Stimulated activated memory B cell treated with anti-CD40 and anti-IgM and Interleukin-4, amounts not matched to agents 10 μg/mL and 1 μg/mL and 100 μg/mL, for 72 hours (primary cell): ENCODE data around the gene ZBTB11.
"Not testable (repeated sequence)": the region's sequence is repeated elsewhere in the genome, so short reads cannot be mapped to it uniquely, and the experiment has no call there.

ENCODE experiments used
- ATAC-seq: fragments of 150-1000 bp; cut with Tn5 transposase; 2 replicates; pipeline ENCODE4 v1.10.0; 2021
- H3K27ac Mint-ChIP-seq: one replicate; pipeline ENCODE4 v1.8.0; 2022; ENCODE audit warnings: mild to moderate bottlenecking, mixed read lengths
- H3K27me3 Mint-ChIP-seq: one replicate; pipeline ENCODE4 v1.8.0; 2022; ENCODE audit warnings: mixed read lengths
- H3K36me3 Mint-ChIP-seq: one replicate; pipeline ENCODE4 v1.8.0; 2022; ENCODE audit warnings: mixed read lengths
- H3K4me1 Mint-ChIP-seq: one replicate; pipeline ENCODE4 v1.8.0; 2022; ENCODE audit warnings: mixed read lengths
- H3K4me3 Mint-ChIP-seq: one replicate; pipeline ENCODE4 v1.8.0; 2022; ENCODE audit warnings: mild to moderate bottlenecking, moderate library complexity, mixed read lengths
- H3K9me3 Mint-ChIP-seq: one replicate; pipeline ENCODE4 v1.8.0; 2022; ENCODE audit warnings: mixed read lengths

The ZBTB11 gene

GRCh38 chr3:101676765-101677435, at the start of gene ZBTB11:
Gene ZBTB11, minus strand, starts transcription at chr3:101677132. Its CDS starts 218 bp downstream, at chr3:101676914.
- Mint-ChIP-seq H3K4me3 (peak within 1 kb of the TSS; percentile 94), H3K27ac (peak within 1 kb of the TSS; percentile 96), H3K4me1 (peaks cover 55% of the 10 kb centered on the region), H3K27me3 (no peaks in the 10 kb centered on the region), H3K9me3 (no peaks in the 10 kb centered on the region), H3K36me3 (peaks cover 35% of the 10 kb centered on the region)
- peak; percentile 86 for ATAC-seq

- Mint-ChIP-seq H3K36me3 (no peaks in the 10 kb centered on the region), H3K4me1 (peaks cover 34% of the 10 kb centered on the region), H3K9me3 (no peaks in the 10 kb centered on the region), H3K27ac (peak overlapping the region; percentile 91), H3K4me3 (peak overlapping the region; percentile 99), H3K27me3 (no peaks in the 10 kb centered on the region)
- no peak for ATAC-seq
These were observed 49.0 kb upstream of the ZBTB11 start for GRCh38 chr3:101725890-101726275.

- H3K4me3 Mint-ChIP-seq = peak overlapping the region; percentile 99
- no peaks in the 10 kb centered on the region for H3K27me3 Mint-ChIP-seq
- no peaks in the 10 kb centered on the region for H3K36me3 Mint-ChIP-seq
- peaks cover 38% of the 10 kb centered on the region for H3K4me1 Mint-ChIP-seq
- H3K27ac Mint-ChIP-seq = peak overlapping the region; percentile 91
- H3K9me3 Mint-ChIP-seq = no peaks in the 10 kb centered on the region
- peak; percentile 43 for ATAC-seq
These were observed 48.4 kb upstream of the ZBTB11 start for GRCh38 chr3:101725194-101725889.

- Mint-ChIP-seq H3K4me1 (peaks cover 38% of the 10 kb centered on the region), H3K27ac (peak within 1 kb of the TSS; percentile 91), H3K36me3 (no peaks in the 10 kb centered on the region), H3K9me3 (no peaks in the 10 kb centered on the region), H3K27me3 (no peaks in the 10 kb centered on the region), H3K4me3 (peak within 1 kb of the TSS; percentile 99)
- peak; percentile 98 for ATAC-seq
These were observed 47.6 kb upstream of the ZBTB11 start, which contains the start of gene CEP97 for GRCh38 chr3:101724329-101725193. Gene CEP97, plus strand, starts transcription at chr3:101724614. Its CDS starts 63 bp downstream, at chr3:101724677.

- Mint-ChIP-seq H3K9me3 (no peaks in the 10 kb centered on the region), H3K36me3 (no peaks in the 10 kb centered on the region)
These were observed 45.7 kb upstream of the ZBTB11 start for GRCh38 chr3:101722394-101723173.

DNA sequence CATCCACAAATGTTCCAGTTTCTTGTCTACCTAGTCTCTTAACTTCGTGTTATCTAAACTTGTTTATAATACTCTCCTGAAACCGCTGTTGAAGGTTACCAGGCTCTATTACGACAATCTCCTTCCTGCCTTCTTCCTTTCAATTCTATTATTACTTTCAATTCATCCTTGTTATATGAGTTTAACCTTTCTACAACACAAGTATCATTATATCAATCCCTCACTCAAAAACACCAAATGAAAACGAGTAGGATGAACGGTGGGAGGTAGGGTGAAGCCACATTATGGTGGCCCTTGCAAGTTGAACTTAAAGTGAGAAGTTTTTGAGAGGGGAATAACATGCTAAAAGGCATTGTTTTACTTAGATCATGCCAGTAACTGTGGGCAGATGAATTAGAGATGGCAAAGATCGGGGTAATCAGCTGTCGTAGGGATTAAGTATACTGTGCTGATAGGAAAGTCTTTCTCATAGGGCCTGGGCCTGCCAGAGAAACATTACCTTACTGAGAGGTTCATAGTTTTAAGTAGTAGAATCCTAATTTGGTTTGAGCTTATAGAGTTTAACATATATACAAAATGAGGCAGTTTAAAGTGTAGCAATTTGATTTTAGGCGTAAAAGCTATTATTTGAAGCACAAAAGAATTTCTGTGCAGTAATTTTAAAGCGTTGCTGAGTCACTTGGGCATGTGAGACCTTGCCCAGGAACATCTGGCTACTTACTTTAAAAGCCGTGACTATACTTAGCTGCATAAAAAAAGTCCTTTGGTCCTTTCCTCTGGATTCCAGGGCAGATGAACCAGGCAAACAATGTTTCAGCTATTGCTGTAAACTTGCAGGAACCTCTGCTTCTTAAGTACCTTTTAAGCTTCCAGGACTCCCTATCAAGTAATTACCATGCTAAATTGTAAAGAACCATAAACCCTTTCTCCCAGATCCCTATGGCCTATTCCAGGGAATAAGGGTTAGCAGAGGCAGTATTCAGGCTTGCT, 44.2 kb upstream of the ZBTB11 start:
- H3K27ac Mint-ChIP-seq = peak overlapping the region; percentile 69
- no peak for ATAC-seq
- no peaks in the 10 kb centered on the region for H3K36me3 Mint-ChIP-seq
- H3K4me1 Mint-ChIP-seq = peaks cover 37% of the 10 kb centered on the region
- no peak overlapping the region for H3K4me3 Mint-ChIP-seq
- no peaks in the 10 kb centered on the region for H3K9me3 Mint-ChIP-seq
- H3K27me3 Mint-ChIP-seq = no peaks in the 10 kb centered on the region

More at GRCh38 chr3:101722394-101723173, 45.7 kb upstream of the ZBTB11 start:
- Mint-ChIP-seq H3K27me3 (no peaks in the 10 kb centered on the region), H3K4me1 (peaks cover 38% of the 10 kb centered on the region), H3K4me3 (peak overlapping the region; percentile 64), H3K27ac (peak overlapping the region; percentile 69)
- ATAC-seq = peak; percentile 68

- no peaks in the 10 kb centered on the region for H3K36me3 Mint-ChIP-seq
- no peak overlapping the region for H3K4me3 Mint-ChIP-seq
- H3K4me1 Mint-ChIP-seq = peaks cover 29% of the 10 kb centered on the region
- no peaks in the 10 kb centered on the region for H3K9me3 Mint-ChIP-seq
- no peaks in the 10 kb centered on the region for H3K27me3 Mint-ChIP-seq
- ATAC-seq = no peak
- H3K27ac Mint-ChIP-seq = no peak overlapping the region
These were observed 42.8 kb upstream of the ZBTB11 start for GRCh38 chr3:101719604-101720185.

DNA sequence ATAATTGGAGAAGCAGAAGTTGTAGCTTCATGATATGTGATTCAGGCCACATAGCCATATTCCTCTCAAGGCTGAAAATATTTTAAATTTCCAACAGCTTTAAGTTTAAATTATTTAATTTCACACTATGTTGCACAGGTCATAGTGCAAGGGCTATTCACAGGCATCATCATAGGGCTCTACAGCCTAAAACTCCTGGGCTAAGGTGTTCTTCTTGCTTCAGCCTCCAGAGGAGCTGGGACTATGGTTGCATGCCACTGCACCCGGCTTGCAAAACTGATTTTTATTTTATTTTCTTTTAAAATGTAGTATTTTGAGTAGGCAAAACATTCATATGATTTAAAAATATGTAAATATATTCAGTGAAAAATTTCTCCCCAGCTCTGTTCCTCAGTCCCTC, 41.5 kb upstream of the ZBTB11 start:
- no peak for ATAC-seq
- H3K27ac Mint-ChIP-seq = no peak overlapping the region
- no peaks in the 10 kb centered on the region for H3K27me3 Mint-ChIP-seq
- H3K36me3 Mint-ChIP-seq = no peaks in the 10 kb centered on the region
- peaks cover 22% of the 10 kb centered on the region for H3K4me1 Mint-ChIP-seq
- no peaks in the 10 kb centered on the region for H3K9me3 Mint-ChIP-seq
- no peak overlapping the region for H3K4me3 Mint-ChIP-seq

DNA sequence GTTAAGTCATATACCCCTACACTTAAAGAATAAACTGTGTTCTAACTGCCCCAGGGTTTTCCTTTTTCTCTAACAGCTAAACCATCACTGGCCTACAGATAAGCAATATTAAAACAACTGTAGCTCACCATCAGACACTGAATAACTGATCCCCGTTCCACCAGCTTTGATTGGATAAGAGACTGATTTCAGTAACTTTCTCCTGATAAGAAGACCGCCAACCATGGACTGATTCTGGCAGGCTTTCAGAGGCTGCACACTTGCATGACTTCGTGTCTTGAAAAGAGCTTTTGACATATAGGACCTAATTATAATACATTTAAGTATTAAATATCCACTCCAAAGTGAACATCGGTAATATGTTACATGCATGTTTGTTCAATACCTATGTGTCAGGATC, 32.2 kb upstream of the ZBTB11 start:
- no peaks in the 10 kb centered on the region for H3K4me1 Mint-ChIP-seq
- H3K4me3 Mint-ChIP-seq = no peak overlapping the region
- H3K27ac Mint-ChIP-seq = no peak overlapping the region
- no peaks in the 10 kb centered on the region for H3K27me3 Mint-ChIP-seq
- ATAC-seq = no peak
- H3K36me3 Mint-ChIP-seq = no peaks in the 10 kb centered on the region
- no peaks in the 10 kb centered on the region for H3K9me3 Mint-ChIP-seq

- not testable (repeated sequence) for H3K27ac Mint-ChIP-seq, H3K4me3 Mint-ChIP-seq, H3K27me3 Mint-ChIP-seq, ATAC-seq, H3K36me3 Mint-ChIP-seq, H3K9me3 Mint-ChIP-seq
- H3K4me1 Mint-ChIP-seq = peaks cover 16% of the 10 kb centered on the region
These were observed 27.7 kb upstream of the ZBTB11 start for GRCh38 chr3:101704639-101705038.

DNA sequence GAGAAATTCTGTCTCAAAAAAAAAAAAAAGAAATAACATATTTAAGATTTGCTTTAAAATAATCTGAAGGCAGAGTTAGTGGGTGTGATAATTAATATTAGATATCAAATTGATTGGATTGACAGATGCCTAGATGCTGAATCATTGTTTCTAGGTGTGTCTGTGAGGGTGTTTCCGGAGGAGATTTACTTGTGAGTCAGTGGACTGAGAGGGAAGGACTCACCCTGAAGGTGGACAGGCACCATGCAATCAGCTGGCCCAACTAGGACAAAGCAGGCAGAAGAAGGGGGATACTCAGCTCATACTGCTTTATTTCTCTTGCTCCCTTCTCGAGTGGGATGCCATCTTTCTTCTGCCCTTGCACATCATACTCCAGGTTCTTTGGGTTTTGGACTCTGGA, 26.2 kb upstream of the ZBTB11 start:
- ATAC-seq = no peak
- H3K4me1 Mint-ChIP-seq = peaks cover 16% of the 10 kb centered on the region
- H3K36me3 Mint-ChIP-seq = no peaks in the 10 kb centered on the region
- H3K4me3 Mint-ChIP-seq = no peak overlapping the region
- H3K27ac Mint-ChIP-seq = no peak overlapping the region
- no peaks in the 10 kb centered on the region for H3K9me3 Mint-ChIP-seq
- no peaks in the 10 kb centered on the region for H3K27me3 Mint-ChIP-seq

GRCh38 chr3:101702726-101703125, 25.8 kb upstream of the ZBTB11 start:
- no peak overlapping the region for H3K4me3 Mint-ChIP-seq
- ATAC-seq = no peak
- H3K4me1 Mint-ChIP-seq = peaks cover 16% of the 10 kb centered on the region
- H3K36me3 Mint-ChIP-seq = no peaks in the 10 kb centered on the region
- no peak overlapping the region for H3K27ac Mint-ChIP-seq
- H3K27me3 Mint-ChIP-seq = no peaks in the 10 kb centered on the region
- H3K9me3 Mint-ChIP-seq = no peaks in the 10 kb centered on the region
